Subcutaneous adipose tissue (tissue), 4 donors: ENCODE measurements around the gene GOLT1A. TPM values are rescaled to one million over a fixed set of nuclear protein-coding genes. Genes with fewer than 3 reads are reported as not detected.

ENCODE experiments used
- total RNA-seq, 4 donors: library from RNA; depleted of rRNA; stranded (reverse); fragments of >200 nt; gene quantifications; one replicate each; pipeline ENCODE4 v1.1.0, GENCODE V29; 2016
- TF ChIP-seq, protein P1 (sequence below): fragments of 450-650 bp; IDR thresholded peaks from one replicate; pipeline ENCODE4 v1.5.1; 2016; ENCODE audit warnings: low read depth, mild to moderate bottlenecking, control low read depth, antibody characterized with exemption, moderate library complexity

The GOLT1A gene
- total RNA-seq, 4 donors from 2014 or later: not detected

DNA sequence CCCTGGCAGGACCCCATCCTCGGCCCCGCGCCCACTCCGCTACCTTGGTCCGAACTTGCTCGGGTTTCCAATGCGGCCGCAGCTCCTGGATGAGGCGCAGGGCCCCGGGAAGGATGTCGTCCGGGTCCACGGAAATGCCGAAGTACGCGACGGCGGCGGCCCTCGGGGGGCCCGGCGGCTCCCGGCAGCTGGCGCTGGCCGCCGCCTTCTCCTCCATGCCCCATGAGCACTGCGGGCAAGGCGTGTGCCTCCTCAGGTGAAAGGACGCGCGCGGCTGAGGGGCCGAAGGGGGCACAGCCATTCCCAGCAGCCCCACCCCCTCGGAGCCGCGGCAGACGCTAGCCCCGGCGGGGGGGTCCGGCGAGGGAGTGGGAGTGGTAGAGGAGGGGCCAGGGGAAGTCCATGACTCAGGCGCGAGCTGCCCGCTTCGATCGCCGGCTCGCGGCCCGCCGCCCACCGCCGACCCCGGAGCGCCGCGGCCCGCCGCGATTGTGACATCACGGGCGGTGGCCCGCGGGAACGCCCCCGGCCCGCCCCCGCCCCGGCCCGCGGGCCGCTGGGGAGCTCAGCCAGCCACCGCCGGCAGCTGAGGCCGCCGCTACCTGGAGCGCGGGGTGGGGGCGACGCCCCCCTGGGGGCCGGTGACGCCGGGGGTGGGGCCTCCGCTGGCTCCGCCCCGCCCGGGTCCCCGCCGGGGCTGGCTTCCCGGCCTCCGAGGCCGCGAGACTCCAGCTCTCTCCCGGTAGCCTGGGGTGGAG, 62.1 kb downstream of the GOLT1A start, which contains the start of gene ETNK2:
ETNK2 (minus strand) TSS at position 493 of the 758 bp plus-strand sequence; CDS start at position 301, 192 bp downstream.
- TF ChIP-seq, protein P1, sequence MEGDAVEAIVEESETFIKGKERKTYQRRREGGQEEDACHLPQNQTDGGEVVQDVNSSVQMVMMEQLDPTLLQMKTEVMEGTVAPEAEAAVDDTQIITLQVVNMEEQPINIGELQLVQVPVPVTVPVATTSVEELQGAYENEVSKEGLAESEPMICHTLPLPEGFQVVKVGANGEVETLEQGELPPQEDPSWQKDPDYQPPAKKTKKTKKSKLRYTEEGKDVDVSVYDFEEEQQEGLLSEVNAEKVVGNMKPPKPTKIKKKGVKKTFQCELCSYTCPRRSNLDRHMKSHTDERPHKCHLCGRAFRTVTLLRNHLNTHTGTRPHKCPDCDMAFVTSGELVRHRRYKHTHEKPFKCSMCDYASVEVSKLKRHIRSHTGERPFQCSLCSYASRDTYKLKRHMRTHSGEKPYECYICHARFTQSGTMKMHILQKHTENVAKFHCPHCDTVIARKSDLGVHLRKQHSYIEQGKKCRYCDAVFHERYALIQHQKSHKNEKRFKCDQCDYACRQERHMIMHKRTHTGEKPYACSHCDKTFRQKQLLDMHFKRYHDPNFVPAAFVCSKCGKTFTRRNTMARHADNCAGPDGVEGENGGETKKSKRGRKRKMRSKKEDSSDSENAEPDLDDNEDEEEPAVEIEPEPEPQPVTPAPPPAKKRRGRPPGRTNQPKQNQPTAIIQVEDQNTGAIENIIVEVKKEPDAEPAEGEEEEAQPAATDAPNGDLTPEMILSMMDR: no peak

DNA sequence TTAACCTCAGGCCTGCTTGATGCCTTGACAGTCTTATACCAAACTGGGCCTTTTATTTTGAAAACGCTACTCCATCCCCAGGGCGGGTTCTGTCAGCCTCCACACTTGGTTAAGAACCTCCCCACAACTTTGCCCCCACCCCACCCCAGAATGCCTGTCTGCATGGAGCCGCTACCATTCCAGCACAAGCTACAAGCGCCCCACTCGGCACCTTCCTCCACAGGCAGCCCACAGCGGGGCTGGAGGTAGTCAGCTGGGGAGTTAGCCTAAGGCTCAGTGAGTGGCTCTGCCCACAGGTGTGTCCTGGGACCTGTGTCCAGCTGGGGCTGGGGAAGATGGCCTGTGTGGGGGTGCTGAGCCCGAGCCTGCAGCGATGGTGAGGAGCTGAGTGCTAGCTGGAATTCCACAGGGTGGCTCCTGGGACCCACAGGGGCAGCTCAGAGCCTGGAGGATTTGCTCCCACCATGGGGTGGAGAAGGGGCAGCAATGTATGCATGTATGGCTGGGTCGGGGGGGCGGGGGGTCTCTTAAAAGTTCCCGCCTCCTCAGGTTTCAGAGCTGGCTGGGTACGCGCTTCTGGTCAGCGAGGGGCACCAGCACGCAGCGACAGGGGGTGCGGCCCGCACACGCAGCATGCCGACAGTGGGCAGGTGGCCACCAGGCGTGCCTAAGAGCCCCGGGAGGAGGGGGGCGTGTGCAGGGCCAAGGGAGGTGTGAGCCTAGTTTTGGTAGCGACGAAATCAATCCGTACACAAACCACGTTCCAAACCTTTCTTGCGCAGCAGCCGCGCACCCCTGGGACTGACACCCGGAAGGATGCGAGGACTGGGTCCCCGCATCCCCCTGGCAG, 62.9 kb downstream of the GOLT1A start:
- TF ChIP-seq, protein P1: no peak

DNA sequence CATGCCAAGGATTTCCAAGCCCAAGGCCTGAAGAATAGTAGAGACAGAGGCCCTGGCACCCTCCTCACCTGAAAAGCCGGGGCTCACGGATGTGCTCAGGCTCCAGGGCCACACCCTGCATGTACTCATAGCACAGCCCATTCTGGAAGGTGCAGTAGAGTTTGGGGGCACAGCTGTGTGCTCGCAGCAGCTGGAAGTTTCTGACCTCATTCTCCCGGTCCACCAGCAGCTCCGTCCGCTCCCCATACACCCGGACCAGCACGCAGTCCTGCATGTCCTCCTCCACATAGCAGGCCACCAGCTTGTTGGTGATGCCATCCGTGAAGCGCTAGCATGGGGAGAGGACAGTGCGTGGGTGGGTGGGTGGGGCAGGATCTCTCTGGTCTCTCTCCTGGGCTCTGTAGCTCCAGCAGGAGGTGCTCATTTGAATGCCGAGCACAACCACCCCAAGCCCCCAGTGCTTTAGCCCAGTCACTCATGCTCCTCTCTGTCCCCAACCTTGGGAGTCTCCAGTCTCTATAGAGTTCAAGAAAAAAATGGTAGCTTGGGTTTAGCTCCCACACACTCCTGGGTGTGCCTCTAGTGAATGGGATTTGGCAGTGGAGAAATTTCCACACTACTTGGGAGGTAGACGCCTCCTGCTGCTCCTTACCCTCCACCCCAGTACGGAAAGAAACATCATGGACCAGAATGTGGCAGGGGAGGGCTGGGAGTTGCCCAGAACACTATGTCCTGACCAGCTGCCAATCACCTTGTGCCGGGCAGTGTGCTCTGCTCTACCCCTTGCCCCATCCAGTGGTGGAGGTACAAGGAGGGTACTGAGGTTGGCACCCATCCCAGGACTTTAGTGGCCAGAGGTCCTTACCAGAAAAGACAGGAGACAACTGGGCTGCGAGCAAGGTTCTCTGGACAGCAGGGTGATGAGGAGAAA, 63.9 kb downstream of the GOLT1A start:
- TF ChIP-seq, protein P1: no peak

DNA sequence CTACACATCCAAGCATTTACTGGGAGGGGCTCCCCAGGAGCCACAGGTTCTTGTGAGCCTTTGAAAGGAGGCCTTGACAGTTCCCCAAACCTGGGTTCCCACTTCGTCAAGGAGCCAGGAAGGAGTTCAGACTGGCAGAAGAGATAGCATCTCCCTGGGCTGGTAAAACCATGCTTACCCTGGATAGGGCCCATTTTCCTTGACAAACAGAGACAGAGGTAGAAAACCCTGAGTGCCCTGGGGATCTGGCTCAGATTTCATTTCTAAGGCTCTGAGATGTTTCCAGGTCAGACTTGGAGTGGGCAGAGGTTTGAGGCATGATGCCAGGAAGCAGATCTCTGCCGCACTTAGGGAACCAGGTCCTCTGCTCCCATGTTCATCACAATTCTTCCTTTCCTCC, 64.7 kb downstream of the GOLT1A start:
- TF ChIP-seq, protein P1: no peak

Other genes starting within 250 kb of the GOLT1A start
- 10 to 100 TPM; 12.7 to 79.7 (median 25.3) TPM for gene SOX13, start 140.9 kb downstream of the GOLT1A start, total RNA-seq
- 10 to 100 TPM; 12.4 to 77.8 (median 32.6) TPM for gene ETNK2, start 61.9 kb downstream of the GOLT1A start, total RNA-seq
- not detected for gene REN, start 47.7 kb downstream of the GOLT1A start, total RNA-seq
- not detected for gene KISS1, start 17.5 kb downstream of the GOLT1A start, total RNA-seq
- gene PLEKHA6, start 145.9 kb upstream of the GOLT1A start, total RNA-seq: 1 to 10 TPM; 1.5 to 2.0 (median 1.6) TPM
- gene PPP1R15B, start 197.8 kb upstream of the GOLT1A start, total RNA-seq: 10 to 100 TPM; 41.4 to 94.9 (median 53.2) TPM